ENCODE measurements around the gene NAGS.
"Not testable (repeated sequence)": the region's sequence is repeated elsewhere in the genome, so short reads cannot be mapped to it uniquely, and the experiment has no call there.

NAGS gene

DNA sequence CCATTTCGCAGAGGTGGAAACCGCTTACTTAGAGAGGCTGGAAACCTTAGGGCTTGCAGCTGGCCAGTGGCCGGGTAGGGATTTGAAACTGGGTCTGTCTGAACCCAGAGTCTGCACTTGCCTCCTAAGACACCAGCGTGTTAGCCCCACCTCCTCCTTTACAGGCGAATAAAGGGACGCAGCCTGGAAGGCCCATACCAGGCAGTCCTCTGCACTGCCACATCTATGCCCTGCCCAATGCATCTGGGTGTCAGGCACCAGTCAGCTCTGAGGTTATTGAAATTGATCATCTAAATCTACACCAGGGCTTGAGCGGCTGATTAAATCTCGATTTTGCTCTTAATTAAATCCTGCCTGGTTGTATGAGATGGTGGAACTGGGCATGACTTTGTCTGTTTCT is 19.9 kb upstream of the NAGS start:
- DNase-seq = no peak

DNA sequence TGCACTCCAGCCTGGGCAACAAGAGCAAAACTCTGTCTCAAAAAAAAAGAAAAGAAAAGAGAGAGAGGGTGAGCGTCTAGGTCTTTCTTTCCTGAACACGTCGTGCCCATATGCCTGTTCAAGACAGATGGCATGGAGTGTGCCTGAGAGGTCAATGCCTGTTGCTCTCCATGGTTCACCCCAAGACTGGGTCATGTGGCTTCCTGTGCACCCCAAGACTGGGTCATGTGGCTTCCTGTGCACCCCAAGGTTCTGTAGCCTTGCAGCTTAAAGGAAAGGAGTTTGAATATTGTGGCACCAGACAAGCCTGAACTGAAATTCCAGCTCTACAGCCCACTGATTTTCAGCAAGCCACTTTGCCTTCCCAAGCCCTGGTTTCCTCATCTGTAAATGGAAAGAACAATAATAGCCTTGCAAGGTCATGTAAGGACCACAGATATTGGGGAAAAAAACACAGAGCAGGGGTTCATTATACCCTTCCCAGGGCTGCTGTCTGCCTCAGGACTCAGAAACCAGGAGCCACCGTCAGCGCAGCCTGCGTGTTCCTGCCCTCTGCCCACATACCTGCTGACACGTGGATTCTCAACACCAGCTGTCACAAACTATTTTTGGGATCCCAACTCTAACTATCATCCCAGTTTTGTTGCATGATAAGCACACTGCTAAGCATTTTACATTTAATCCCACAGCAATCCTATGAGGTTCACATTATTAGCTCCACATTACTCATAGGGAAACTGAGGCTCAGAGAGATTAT is 18.0 kb upstream of the NAGS start:
- DNase-seq = no peak

DNA sequence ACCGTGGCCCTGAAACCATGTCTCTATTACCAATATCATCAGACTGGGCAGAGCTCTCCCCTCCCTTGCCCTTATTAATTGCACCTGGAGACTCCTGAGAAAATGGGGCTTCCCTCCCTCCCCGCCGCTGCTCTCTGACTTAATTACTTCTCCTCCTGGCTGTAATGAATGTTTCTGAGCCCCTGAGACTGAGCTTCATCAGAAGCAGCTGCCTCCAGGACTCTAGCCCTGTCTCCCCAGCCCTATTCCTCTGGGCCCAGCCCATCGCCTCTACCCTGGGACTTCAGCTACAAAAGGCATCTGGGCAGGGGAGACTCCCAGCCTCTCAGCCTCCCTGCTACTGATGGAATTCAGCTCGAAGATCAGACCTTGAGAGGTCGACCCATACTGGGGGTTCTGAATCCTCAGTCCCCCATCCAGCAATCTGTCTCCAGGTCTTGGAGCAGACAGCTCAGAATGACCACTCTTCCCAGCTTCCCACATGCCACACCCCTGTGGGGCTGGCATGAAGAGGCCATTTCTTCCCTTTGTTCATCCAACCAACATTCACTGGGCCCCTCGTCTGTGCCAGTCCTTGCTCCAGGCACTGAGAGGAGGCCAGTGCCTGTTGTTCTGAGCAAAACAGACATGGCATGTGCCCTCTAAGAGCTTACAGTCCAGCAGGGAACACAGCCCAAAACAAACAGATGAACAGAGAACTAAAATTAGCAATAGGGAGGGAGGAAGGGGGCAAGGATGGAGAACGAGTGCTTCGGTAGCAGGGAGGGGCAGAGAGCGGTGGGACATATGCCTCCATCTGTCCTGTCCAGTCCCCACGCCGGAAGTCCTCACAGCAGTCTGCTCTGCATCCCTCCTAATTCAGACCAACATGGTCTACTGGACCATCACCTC is 17.0 kb upstream of the NAGS start:
- no peak for DNase-seq

DNA sequence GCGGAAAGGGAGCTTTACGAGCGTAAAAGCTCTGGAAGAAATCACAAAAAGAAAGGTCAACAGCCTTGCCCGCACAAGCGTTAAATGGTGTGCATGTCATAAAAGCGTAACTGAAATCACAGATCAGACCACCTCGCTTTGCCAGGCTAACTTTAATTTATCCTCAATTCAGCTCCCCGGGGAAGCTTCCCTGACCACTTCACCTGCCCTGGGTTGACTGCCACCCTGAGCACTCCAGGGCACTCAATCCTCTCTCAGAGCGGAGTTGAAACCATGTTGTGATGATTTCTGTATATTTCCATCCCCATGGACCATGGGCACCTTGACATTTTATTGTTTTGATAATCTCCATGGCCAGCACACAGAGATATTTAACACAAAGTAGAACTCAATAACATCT is 16.1 kb upstream of the NAGS start:
- DNase-seq = no peak

DNA sequence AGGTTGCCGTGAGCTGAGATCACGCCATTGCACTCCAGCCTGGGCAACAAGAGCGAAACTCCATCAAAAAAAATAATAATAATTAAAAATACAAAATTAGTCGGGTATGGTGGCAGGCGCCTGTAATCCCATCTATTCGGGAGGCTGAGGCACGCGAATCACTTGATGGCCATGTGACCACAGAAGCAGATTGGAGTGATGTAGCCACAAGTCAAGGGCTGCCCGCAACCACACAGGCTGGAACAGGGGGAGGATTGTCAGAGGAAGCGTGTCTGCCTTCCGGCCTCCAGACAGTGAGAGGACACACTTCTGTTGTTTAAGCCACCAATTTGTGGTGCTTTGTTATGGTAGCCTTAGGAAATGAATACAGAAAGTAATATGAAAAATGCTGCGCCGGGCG is 11.8 kb upstream of the NAGS start:
- no peak for DNase-seq

DNA sequence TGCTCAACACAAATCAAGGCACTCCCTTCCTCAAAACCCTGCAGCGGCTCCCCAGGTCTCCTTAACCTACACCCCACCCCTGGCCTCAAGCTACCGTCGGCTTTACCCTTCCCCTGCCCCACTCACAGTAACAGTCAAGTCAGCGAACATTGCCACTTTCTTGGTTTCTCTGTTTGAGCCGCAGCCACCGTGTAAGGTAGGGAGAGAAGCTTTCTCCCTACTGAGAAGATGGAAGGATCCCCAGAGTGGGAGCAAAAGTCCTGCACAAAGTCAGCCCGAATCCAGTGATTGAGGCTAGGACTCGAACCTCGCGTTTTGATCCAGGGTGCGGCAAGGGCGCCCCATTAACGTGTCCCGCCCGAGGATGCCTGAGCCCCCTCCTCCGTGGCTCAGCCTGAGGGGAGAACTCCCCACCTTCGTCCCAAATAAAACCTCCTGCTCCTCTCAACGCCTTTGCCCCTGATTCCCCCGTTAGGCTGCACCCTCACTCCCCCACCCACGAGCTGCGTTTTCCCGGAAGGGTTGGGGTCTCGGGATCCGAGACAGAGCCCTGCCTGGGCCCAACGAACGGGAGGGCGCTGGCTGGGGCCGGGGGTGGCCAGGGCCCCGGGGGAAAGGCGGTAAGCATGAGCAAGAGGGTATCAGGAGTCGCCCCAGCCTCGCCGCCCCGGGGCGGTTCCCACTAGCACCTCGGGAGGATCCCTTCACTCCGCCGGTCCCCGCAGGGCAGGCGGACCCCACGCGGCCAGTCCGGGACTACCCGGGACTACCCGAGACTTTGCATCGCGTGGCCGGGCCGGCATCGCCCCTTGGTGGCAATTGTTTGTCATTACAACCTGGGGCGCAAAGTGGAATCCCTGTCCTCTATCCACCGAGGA is 9.9 kb upstream of the NAGS start:
- peak; percentile 54 for DNase-seq

DNA sequence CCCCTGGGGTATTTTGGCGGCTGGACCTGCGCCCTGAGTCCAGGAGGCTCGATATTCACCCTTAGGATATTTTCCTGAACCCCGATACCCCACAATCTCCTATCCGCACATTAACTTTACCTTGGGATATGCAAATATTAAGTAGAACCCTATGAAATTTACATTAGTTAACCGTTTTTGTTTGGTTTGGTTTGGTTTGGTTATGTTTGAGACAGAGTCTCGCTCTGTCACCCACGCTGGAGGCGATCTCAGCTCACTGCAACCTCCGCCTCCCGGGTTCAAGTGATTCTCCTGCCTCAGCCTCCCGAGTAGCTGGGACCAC is 9.3 kb upstream of the NAGS start:
- no peak for DNase-seq

DNA sequence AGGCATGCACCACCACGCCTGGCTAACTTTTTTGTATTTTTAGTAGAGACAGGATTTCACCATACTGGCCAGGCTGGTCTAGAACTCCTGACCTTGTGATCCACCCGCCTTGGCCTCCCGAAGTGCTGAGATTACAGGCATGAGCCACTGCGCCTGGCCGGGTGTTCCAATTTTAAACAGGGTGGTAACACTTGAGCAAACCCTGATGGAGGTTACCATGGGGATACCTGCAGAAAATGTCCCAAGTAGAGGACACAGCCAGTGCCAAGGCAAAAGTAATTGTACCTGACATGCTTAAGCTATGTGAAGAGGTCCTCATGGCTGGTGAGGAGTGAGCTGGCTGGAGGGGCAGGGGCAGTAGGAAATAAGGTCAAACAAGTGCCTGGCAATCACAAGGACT is 7.2 kb upstream of the NAGS start:
- not testable (repeated sequence) for DNase-seq

DNA sequence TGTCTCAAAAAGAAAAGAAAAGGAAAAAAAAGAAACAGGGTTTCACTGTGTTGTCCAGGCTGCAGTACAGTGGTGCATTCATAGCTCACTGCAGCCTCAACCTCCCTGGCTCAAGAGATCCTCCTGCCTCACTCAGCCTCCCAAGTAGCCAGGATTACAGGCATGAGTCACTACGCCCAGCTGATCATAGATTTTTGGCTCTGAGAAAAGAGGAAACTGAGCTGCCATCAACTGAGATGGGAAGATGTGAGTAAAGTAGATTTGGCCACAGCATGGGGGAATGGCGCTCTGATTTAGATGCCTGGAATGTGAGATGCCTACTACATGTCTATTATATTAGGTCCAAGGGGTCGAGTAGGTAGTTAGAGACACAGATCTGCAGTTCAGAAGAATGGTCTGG is 5.9 kb upstream of the NAGS start:
- no peak for DNase-seq

DNA sequence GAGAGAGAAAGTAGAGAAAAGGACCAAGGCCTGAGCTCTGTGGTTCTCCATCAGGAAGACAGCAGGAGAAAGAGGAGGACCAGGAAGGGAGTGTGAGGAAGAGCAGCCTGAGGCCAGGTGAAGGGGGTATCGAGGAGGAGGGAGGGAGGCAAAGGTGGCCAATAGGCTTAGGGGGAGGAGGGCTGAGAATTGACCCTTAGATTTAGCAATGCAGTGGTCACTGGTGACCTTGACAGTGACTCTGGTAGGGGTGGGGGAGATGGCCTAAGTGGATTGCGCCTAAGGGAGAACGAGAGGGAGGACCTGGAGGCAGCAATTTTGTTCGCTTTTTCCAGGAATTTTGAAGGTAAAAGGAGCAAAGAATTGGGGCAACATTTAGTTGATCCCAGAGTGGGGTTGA is 5.4 kb upstream of the NAGS start:
- no peak for DNase-seq

DNA sequence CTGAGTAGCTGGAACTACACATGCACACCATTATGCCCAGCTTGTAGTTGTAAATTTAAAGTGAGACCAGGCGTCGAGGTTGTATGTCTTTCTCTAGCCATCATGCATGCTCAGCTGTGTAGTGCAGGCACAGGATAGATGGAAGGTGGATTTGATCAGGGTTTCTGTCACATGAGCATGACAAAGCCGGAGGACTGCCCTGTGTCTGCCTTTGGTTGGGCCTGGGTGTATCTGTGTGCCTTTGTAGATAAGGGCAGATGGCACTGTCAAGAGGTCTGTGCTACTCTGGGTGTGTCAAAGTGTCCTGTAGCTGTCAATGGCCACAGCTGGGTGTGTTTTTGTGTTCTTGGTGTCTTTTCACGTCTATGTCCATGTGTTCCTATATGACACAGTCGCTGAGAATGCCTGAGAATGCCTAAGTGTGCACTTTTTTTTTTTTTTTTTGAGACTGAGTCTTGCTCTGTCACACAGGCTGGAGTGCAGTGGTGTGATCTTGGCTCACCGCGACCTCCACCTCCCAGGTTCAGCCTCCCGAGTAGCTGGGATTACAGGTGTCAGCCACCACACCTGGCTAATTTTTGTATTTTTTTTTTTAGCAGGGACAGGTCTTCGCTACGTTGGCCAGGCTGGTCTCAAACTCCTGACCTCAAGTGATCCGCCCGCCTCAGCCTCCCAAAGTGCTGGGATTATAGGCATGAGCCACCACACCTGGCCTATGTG is 4.1 kb upstream of the NAGS start:
- DNase-seq = no peak

DNA sequence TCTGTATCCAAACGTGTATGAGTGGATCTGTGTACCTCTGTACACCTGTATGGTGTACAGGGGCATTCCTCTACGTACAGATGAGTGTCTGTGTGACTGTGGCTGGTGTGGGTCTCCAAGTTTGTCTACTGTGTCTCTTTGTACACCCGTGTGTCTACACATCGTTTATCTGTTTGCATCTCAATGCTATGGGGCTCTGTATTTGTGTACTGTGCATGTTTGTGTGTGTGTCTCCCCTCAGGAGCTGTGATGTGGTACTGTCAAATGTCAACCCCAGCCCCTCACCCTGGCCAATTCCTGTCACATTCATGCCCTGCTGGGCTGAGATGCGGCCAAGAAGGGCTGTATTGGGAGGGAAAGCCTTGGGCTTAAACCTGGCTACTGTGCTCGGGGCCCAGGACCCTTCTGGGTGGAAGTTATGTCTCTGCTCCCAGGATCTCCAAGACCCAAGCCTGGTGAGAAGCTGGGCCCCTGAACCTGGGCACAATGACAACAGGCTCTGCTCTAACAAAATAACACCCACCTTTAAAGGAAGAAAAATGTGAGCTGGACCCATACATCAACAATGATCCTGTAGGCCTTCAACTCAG is 3.5 kb upstream of the NAGS start:
- DNase-seq = no peak

DNA sequence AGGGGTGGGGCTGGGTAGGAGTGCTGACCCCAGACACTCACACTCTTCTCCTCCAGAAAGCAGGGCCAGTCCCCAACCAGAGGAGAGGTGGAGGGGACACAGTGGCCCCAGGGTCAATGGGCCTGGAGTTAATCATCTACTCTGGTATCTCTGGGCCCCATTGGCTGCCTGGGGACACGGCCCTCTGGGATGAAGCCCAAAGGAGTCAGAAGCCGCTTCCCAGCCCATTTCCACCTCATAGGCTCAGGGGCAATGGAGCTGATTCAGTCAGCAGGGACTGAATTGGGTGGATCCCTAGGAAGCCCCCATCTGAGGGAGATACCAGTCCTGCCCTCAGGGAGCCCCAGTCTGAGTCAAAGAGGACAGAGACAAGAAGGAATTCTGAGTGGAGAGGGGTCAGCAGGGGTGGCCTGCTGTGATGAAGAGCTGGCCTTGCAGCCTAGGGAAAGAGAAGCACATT is 2.9 kb upstream of the NAGS start:
- DNase-seq = no peak

DNA sequence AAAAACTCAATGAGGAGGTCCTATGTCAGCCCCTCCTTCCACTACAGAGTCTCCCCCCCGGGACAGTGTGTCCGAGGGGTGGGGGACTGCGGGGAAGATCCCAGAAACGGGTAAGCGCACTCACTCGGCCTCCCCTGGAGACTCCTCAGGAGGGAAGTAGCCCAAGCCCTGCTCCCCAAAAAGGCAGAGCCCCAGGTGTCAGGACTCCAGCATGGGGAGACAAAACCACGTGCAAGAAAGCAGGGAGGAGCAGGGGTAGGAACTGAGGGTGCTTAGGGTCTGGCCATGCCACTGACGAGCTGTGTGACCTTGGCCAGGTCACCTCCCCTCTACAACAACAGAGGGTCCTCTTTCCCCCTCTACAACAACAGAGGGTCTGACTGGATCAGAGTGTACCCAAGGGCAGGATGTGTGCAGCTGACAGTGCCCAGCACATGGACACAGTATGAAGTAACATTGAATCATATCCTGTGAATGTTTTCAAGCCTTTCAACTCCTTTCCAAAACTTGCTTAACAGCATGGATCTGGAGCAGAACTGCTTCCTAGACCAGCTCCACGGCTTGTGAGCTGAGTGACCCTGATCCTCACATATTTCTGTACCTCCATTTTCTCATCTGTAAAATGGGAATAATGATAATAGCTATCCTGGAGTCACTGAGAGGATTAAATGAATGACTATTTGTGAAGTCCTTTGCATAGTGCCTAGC is 2.1 kb upstream of the NAGS start:
- no peak for DNase-seq

DNA sequence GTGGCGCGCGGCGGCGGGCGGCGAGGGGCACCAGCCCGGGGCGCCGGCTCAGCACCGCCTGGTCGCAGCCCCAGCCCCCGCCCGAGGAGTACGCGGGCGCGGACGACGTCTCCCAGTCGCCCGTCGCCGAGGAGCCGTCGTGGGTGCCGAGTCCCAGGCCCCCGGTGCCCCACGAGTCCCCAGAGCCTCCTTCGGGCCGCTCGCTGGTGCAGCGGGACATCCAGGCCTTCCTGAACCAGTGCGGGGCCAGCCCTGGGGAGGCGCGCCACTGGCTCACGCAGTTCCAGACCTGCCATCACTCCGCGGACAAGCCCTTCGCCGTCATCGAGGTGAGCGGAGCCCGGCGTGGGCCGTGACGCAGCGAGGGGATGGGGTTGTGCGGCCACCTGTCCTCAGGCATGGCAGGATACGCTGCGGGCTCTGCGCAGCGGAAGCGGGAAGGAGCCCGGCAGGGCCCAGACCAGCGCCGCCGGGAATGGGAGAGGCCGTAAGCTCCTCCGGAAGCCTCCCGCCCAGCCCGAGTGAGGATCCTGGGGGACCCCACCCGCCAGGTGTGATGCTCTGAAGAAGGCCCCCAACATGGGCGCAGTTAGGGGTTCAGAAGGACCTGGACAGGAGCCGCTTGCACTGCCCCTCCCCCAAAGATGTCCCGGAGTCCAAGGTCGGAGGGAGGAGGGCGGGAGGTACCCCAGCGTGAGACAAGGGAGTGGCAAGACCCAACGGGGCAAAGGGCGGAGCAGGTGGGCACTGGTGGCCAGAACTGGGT is 522 bp downstream of the NAGS start:
- DNase-seq = no peak

DNA sequence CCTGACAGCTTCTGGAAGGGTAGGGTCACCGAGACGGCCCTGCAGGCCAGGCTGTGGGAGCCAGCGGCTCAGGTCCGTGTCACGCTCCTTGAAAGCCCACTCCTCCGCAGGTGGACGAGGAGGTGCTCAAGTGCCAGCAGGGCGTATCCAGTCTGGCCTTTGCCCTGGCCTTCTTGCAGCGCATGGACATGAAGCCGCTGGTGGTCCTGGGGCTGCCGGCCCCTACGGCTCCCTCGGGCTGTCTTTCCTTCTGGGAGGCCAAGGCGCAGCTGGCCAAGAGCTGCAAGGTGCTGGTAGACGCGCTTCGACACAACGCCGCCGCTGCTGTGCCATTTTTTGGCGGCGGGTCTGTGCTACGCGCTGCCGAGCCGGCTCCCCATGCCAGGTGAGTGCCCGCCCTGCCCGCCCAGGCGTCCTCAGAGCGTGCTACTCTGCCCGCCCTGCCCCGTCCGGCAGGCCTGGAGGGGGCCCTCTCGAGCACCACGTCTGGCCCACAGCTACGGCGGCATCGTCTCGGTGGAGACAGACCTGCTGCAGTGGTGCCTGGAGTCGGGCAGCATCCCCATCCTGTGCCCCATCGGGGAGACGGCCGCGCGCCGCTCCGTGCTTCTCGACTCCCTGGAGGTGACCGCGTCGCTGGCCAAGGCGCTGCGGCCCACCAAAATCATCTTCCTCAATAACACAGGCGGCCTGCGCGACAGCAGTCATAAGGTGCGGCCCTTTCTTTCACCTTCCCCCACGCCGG is 1.3 kb downstream of the NAGS start:
- no peak for DNase-seq

DNA sequence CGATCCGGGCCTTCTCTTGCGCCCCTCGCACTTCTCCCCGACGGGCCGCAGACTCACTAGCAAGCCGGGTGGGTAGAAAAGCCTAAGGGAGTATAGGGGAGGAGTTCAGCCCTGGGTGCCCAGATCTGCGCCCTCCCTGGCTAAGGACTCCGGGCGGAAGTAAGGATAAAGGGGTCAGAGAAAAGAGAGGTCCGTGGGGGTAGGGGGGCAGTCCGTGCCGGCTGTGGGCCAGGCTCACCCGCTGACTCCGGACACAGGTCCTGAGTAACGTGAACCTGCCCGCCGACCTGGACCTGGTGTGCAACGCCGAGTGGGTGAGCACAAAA is 1.8 kb downstream of the NAGS start:
- no peak for DNase-seq

DNA sequence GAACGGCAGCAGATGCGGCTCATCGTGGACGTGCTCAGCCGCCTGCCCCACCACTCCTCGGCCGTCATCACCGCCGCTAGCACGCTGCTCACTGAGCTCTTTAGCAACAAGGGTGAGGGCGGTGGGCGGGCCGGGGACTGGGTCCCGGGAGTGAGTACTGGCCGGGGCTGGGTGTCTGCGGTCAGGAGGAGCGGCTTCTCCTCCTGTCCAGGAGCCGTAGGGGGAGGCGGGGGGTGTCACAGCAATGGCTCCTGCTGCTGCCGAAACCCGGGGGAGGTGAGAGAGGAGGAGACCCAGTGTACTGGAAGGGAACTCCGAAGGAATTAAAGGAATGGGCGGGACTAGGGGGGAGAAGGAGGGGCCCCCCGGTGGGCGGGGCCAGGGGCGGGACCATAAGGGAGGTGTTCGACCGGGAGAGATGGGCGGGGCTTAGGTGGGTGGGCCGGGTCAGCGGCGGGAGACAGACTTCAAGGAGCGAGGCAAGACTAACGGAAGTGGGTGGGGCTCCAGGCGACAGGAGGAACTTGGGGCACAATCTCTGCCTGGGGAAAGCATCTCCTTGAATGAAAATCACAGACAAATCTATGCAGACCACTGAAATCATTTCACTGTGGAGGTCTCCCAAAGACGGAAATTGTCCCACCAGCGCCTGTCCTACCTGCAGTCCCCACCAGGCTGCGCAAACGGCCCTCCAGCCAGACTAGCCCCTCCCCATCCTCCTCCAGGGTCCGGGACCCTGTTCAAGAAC is 2.4 kb downstream of the NAGS start:
- peak; percentile 96 for DNase-seq

Data from right hindlimb (tissue), 1 donor.